Measurements from ENCODE around the gene SMC1B. TPM values are rescaled to one million over a fixed set of nuclear protein-coding genes. Genes with fewer than 3 reads are reported as not detected.

Gene SMC1B
- total and polyA plus RNA-seq, 9 of the 15 experiments (the other 6 are each of a cell fraction or from before 2014, with no cell fraction given) = 0.03 TPM; not detected in 8

GRCh38 chr22:45322873-45323525 is 90.4 kb downstream of the SMC1B start (continued):
- no peak for TF ChIP-seq NRF1 (conservative IDR thresholded peaks at IDR 0.05 in 1 of 2, IDR thresholded peaks at IDR 0.05 in 1 of 2)
- TF ChIP-seq HDAC8 (tag; IDR thresholded peaks at IDR 0.05) = no peak
- TF ChIP-seq CAMTA2 (CRISPR knock-in tag; conservative IDR thresholded peaks at IDR 0.05) = no peak

DNA sequence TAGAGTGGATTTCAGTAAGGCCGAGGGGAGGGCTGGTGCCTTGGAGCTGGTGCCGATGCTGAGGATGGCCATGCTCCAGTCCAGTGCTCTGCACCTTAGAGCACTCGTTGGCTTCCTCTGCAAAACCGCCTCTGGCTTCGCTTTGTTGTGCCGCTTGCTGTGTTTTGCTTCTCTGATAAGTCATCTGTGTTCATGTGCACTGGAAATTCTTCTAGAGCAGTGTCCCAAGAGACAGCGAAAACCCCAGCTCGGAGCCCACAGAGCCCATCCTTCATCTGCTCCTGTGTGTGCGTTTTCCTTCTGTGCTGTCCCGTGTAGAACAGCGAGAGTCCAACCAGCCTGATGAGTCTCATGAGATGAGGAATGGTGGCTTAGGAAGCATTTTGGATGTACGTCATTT is 91.6 kb downstream of the SMC1B start:
- Histone ChIP-seq H3K4me3 (no peak overlapping the region), H2AFZ (ENCODE audit: low read depth, low read length) (no peak overlapping the region), H3K9me1 (ENCODE audit: control insufficient read depth, insufficient read depth, low read length) (peaks cover 7% of the 10 kb centered on the region), H3K4me1 (replicated peaks in 1 of 2; ENCODE audit: control insufficient read depth in 2 of 2, insufficient read depth in 2 of 2, low read length in 2 of 2) (peaks cover 5 to 27% of the 10 kb centered on the region in 2 experiments), H3K27me3 (ENCODE audit: control insufficient read depth in 2 of 2, insufficient read depth in 2 of 2, low read length in 2 of 2) (no peaks in the 10 kb centered on the region), H4K20me1 (replicated peaks; ENCODE audit: control insufficient read depth, insufficient read depth, low read length) (peaks cover 20% of the 10 kb centered on the region; the same call in 1 of the 2 replicates), H3K9me3 (replicated peaks; ENCODE audit: control insufficient read depth, insufficient read depth, low read depth, low read length) (no peaks in the 10 kb centered on the region), H3K36me3 (ENCODE audit: control insufficient read depth, insufficient read depth, low read length) (peaks cover 69% of the 10 kb centered on the region), H3K4me2 (ENCODE audit: insufficient read depth, low read length) (no peak overlapping the region), H3K79me2 (ENCODE audit: control insufficient read depth, insufficient read depth, low read length) (peaks cover 64% of the 10 kb centered on the region), H3K27ac (ENCODE audit: extremely low read depth, low read depth, low read length) (no peak overlapping the region), H3K9ac (ENCODE audit: insufficient read depth in 1 of 2, low read depth in 2 of 2, low read length in 2 of 2) (peak overlapping the region in 1 of 2 experiments; percentile 26; a peak in 1 of 4 replicates)
- no peak for FAIRE-seq
- no peak for DNase-seq (ENCODE audit: extremely low read depth in 1 of 4, low spot score in 3 of 4)
- intact Hi-C loops (cut with micrococcal nuclease) (no loop called here), in situ Hi-C loops (cut with MboI) (no loop called here)
- BruUV-seq (replicated peaks) = no TSS peak
- ChIA-PET POLR2A (interaction anchor here (1.0 kb wide), 1 partner anchor 10 kb away, joined by 3 read pairs; no protein-coding TSS in a partner anchor), CTCF (ENCODE audit: low intra/inter-chr PET ratio) (no interaction called here)
- TF ChIP-seq ETV6 (IDR thresholded peaks at IDR 0.05; ENCODE audit: borderline replicate concordance in 1 of 2, low read depth in 2 of 2, low read length in 1 of 2) (no peak), ETV6 (CRISPR knock-in tag; IDR thresholded peaks at IDR 0.05; ENCODE audit: borderline replicate concordance) (no peak), ZNF830 (CRISPR knock-in tag; IDR thresholded peaks at IDR 0.05) (no peak), SIN3B (IDR thresholded peaks at IDR 0.05; ENCODE audit: low read depth) (no peak), HDAC6 (IDR thresholded peaks at IDR 0.05; ENCODE audit: low read depth, low read length) (no peak), LCOR (CRISPR knock-in tag; IDR thresholded peaks at IDR 0.05) (no peak)
- ATAC-seq = no peak
- 90% methylated on average over 10 of the region's 12 CpGs for WGBS (ENCODE audit: insufficient coverage, low coverage, missing lambda C conversion rate)

All from K562 (cell line).